ENCODE results near the gene FAM124A. TPM values are rescaled to one million over a fixed set of nuclear protein-coding genes. Genes with fewer than 3 reads are reported as not detected.

FAM124A gene
- total and polyA plus RNA-seq, 2 donors (not counting 1 experiment from before 2014, with no cell fraction given) = 1.7 to 4.8 TPM

GRCh38 chr13:51232328-51232727 lies 10.1 kb downstream of the FAM124A start:
- H3K9me3 ChIP-seq (ENCODE audit: control insufficient read depth, insufficient read depth, low read depth, low read length) = no peaks in the 10 kb centered on the region
- H3K4me1 ChIP-seq (ENCODE audit: control insufficient read depth, extremely low read depth, insufficient read depth, low read length) = peaks cover 4% of the 10 kb centered on the region
- no peak overlapping the region for H3K9ac ChIP-seq (ENCODE audit: insufficient read depth, low read length)
- no peaks in the 10 kb centered on the region for H3K27me3 ChIP-seq (ENCODE audit: control insufficient read depth, insufficient read depth, low read length)
- H3K4me3 ChIP-seq (replicated peaks in 1 of 4; ENCODE audit: control extremely low read depth in 1 of 4, insufficient read depth in 1 of 4, low read depth in 3 of 4, low read length in 4 of 4) = no peak overlapping the region
- no peak overlapping the region for H2AFZ ChIP-seq (ENCODE audit: low read length)
- no peaks in the 10 kb centered on the region for H3K79me2 ChIP-seq (ENCODE audit: control insufficient read depth, insufficient read depth, low read length)
- no peaks in the 10 kb centered on the region for H3K36me3 ChIP-seq (ENCODE audit: control insufficient read depth, insufficient read depth, low read length)
- no peaks in the 10 kb centered on the region for H4K20me1 ChIP-seq (ENCODE audit: control insufficient read depth, extremely low read depth, insufficient read depth, low read length)
- H3K4me2 ChIP-seq (ENCODE audit: extremely low read depth, insufficient read depth, low read length) = no peak overlapping the region
- no peak for DNase-seq (ENCODE audit: low read depth in 2 of 2)
- H3K27ac ChIP-seq (ENCODE audit: insufficient read depth, low read length) = no peak overlapping the region
- TF ChIP-seq EZH2 (IDR thresholded peaks at IDR 0.05; ENCODE audit: low read length, missing control alignments) = no peak
- no peak for TF ChIP-seq CTCF (conservative IDR thresholded peaks at IDR 0.05 in 1 of 2, IDR thresholded peaks at IDR 0.05 in 1 of 2; ENCODE audit: low read depth in 1 of 2, low read length in 2 of 2)

GRCh38 chr13:51233117-51233826 lies 11.1 kb downstream of the FAM124A start:
- Histone ChIP-seq H3K27ac (ENCODE audit: insufficient read depth, low read length) (no peak overlapping the region), H3K4me1 (ENCODE audit: control insufficient read depth, extremely low read depth, insufficient read depth, low read length) (peaks cover 4% of the 10 kb centered on the region), H3K9me3 (ENCODE audit: control insufficient read depth, insufficient read depth, low read depth, low read length) (no peaks in the 10 kb centered on the region), H2AFZ (ENCODE audit: low read length) (no peak overlapping the region), H3K27me3 (ENCODE audit: control insufficient read depth, insufficient read depth, low read length) (no peaks in the 10 kb centered on the region), H3K36me3 (ENCODE audit: control insufficient read depth, insufficient read depth, low read length) (no peaks in the 10 kb centered on the region), H4K20me1 (ENCODE audit: control insufficient read depth, extremely low read depth, insufficient read depth, low read length) (no peaks in the 10 kb centered on the region), H3K4me3 (replicated peaks in 1 of 4; ENCODE audit: control extremely low read depth in 1 of 4, insufficient read depth in 1 of 4, low read depth in 3 of 4, low read length in 4 of 4) (no peak overlapping the region), H3K4me2 (ENCODE audit: extremely low read depth, insufficient read depth, low read length) (no peak overlapping the region), H3K79me2 (ENCODE audit: control insufficient read depth, insufficient read depth, low read length) (no peaks in the 10 kb centered on the region), H3K9ac (ENCODE audit: insufficient read depth, low read length) (no peak overlapping the region)
- no peak for TF ChIP-seq CTCF (conservative IDR thresholded peaks at IDR 0.05 in 1 of 2, IDR thresholded peaks at IDR 0.05 in 1 of 2; ENCODE audit: low read depth in 1 of 2, low read length in 2 of 2)
- no peak for TF ChIP-seq EZH2 (IDR thresholded peaks at IDR 0.05; ENCODE audit: low read length, missing control alignments)
- no peak for DNase-seq (ENCODE audit: low read depth in 2 of 2)

- Histone ChIP-seq H3K4me1 (ENCODE audit: control insufficient read depth, extremely low read depth, insufficient read depth, low read length) (peaks cover 4% of the 10 kb centered on the region), H3K36me3 (ENCODE audit: control insufficient read depth, insufficient read depth, low read length) (no peaks in the 10 kb centered on the region), H3K9ac (ENCODE audit: insufficient read depth, low read length) (no peak overlapping the region), H3K79me2 (ENCODE audit: control insufficient read depth, insufficient read depth, low read length) (no peaks in the 10 kb centered on the region), H3K9me3 (ENCODE audit: control insufficient read depth, insufficient read depth, low read depth, low read length) (no peaks in the 10 kb centered on the region), H3K27me3 (ENCODE audit: control insufficient read depth, insufficient read depth, low read length) (no peaks in the 10 kb centered on the region), H3K4me3 (replicated peaks in 1 of 4; ENCODE audit: control extremely low read depth in 1 of 4, insufficient read depth in 1 of 4, low read depth in 3 of 4, low read length in 4 of 4) (no peak overlapping the region), H3K27ac (ENCODE audit: insufficient read depth, low read length) (no peak overlapping the region), H3K4me2 (ENCODE audit: extremely low read depth, insufficient read depth, low read length) (peak overlapping the region; percentile 27), H4K20me1 (ENCODE audit: control insufficient read depth, extremely low read depth, insufficient read depth, low read length) (no peaks in the 10 kb centered on the region), H2AFZ (ENCODE audit: low read length) (no peak overlapping the region)
- DNase-seq (ENCODE audit: low read depth in 2 of 2) = no peak
- no peak for TF ChIP-seq CTCF (conservative IDR thresholded peaks at IDR 0.05 in 1 of 2, IDR thresholded peaks at IDR 0.05 in 1 of 2; ENCODE audit: low read depth in 1 of 2, low read length in 2 of 2)
- no peak for TF ChIP-seq EZH2 (IDR thresholded peaks at IDR 0.05; ENCODE audit: low read length, missing control alignments)
Observed at GRCh38 chr13:51234676-51235075, 12.5 kb downstream of the FAM124A start.

Data from fibroblast of lung (primary cell).